HepG2 (cell line): ENCODE measurements around the gene GPS1.

Source experiments
- FOSL2 ChIP-seq: sonication (generic); formaldehyde crosslinking; IDR thresholded peaks from 2 replicates; pipeline ENCODE4 v1.4.0; 2020; ENCODE audit warnings: missing genetic modification reagents
- FOXJ3 ChIP-seq: sonication (generic); formaldehyde crosslinking; IDR thresholded peaks from 2 replicates; pipeline ENCODE4 v1.4.0; 2020; ENCODE audit warnings: missing genetic modification reagents, mild to moderate bottlenecking, borderline replicate concordance
- HNRNPH1 ChIP-seq: fragments of 200-400 bp; formaldehyde crosslinking; optimal IDR thresholded peaks from 2 replicates; pipeline ENCODE3; 2017; ENCODE audit warnings: mild to moderate bottlenecking, low read depth, low read length
- MYNN ChIP-seq: sonication (generic); formaldehyde crosslinking; IDR thresholded peaks from 2 replicates; pipeline ENCODE4 v1.4.0; 2020; ENCODE audit warnings: mild to moderate bottlenecking, low read depth, missing genetic modification reagents
- POLR2A ChIP-seq, 2 experiments: IDR thresholded peaks; 2 replicates each; pipeline ENCODE4 v1.6.1; 2011; ENCODE audit warnings: low read depth in 2 of 2, low read length in 2 of 2, mild to moderate bottlenecking in 1 of 2, moderate library complexity in 1 of 2; ENCODE audit not compliant: insufficient read depth in 1 of 2
- RBM39 ChIP-seq: fragments of 200-400 bp; formaldehyde crosslinking; IDR thresholded peaks from one replicate; pipeline ENCODE4 v1.6.1; 2018; ENCODE audit warnings: antibody characterized with exemption, mild to moderate bottlenecking, low read depth, low read length; ENCODE audit not compliant: poor library complexity, severe bottlenecking
- TAF1 ChIP-seq: sonication (generic); formaldehyde crosslinking; IDR thresholded peaks from 2 replicates; pipeline ENCODE4 v1.4.0; 2020; ENCODE audit warnings: missing genetic modification reagents
- ZNF749 ChIP-seq: sonication (generic); formaldehyde crosslinking; IDR thresholded peaks from 2 replicates; pipeline ENCODE4 v1.8.0; 2022; ENCODE audit warnings: mild to moderate bottlenecking, missing genetic modification reagents, moderate library complexity, borderline replicate concordance
- TF ChIP-seq, protein P1 (sequence below): sonication (generic); formaldehyde crosslinking; IDR thresholded peaks from 2 replicates; pipeline ENCODE4 v1.5.0; 2020; ENCODE audit warnings: mild to moderate bottlenecking, missing genetic modification reagents, moderate library complexity
- TF ChIP-seq, protein P2 (sequence below): sonication (generic); formaldehyde crosslinking; IDR thresholded peaks from 2 replicates; pipeline ENCODE4 v1.9.0; 2021; ENCODE audit warnings: missing genetic modification reagents, borderline replicate concordance
- TF ChIP-seq, protein P3 (sequence below), 2 experiments: IDR thresholded peaks; 2 replicates each; pipeline ENCODE4 v1.6.1; 2011 to 2012; ENCODE audit warnings: low read length in 2 of 2, borderline replicate concordance in 1 of 2, low read depth in 1 of 2, mild to moderate bottlenecking in 1 of 2, moderate library complexity in 1 of 2

DNA sequence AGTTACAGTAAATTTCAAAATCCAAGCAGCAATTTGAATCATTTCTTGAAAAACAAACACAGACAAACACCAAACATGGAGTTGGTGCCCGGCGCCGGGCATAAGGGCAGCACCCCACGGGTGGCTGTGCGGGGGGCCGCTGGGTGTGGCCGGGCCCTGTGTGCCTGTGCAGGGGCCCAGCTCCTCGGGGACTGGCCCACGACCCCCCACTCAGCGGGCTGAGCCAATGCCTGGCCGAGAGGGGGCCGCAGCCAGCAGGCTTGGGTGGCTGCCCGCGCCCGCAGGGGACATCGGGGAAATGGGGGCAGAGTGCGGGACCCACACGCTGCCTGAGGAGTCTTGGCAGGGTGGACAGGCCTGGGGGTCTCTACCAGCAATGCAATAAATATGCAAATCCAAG, 26.7 kb downstream of the GPS1 start:
- no peak for TF ChIP-seq RBM39
- TF ChIP-seq, protein P1, sequence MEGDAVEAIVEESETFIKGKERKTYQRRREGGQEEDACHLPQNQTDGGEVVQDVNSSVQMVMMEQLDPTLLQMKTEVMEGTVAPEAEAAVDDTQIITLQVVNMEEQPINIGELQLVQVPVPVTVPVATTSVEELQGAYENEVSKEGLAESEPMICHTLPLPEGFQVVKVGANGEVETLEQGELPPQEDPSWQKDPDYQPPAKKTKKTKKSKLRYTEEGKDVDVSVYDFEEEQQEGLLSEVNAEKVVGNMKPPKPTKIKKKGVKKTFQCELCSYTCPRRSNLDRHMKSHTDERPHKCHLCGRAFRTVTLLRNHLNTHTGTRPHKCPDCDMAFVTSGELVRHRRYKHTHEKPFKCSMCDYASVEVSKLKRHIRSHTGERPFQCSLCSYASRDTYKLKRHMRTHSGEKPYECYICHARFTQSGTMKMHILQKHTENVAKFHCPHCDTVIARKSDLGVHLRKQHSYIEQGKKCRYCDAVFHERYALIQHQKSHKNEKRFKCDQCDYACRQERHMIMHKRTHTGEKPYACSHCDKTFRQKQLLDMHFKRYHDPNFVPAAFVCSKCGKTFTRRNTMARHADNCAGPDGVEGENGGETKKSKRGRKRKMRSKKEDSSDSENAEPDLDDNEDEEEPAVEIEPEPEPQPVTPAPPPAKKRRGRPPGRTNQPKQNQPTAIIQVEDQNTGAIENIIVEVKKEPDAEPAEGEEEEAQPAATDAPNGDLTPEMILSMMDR (CRISPR knock-in tag), result no peak
- TF ChIP-seq, protein P2, sequence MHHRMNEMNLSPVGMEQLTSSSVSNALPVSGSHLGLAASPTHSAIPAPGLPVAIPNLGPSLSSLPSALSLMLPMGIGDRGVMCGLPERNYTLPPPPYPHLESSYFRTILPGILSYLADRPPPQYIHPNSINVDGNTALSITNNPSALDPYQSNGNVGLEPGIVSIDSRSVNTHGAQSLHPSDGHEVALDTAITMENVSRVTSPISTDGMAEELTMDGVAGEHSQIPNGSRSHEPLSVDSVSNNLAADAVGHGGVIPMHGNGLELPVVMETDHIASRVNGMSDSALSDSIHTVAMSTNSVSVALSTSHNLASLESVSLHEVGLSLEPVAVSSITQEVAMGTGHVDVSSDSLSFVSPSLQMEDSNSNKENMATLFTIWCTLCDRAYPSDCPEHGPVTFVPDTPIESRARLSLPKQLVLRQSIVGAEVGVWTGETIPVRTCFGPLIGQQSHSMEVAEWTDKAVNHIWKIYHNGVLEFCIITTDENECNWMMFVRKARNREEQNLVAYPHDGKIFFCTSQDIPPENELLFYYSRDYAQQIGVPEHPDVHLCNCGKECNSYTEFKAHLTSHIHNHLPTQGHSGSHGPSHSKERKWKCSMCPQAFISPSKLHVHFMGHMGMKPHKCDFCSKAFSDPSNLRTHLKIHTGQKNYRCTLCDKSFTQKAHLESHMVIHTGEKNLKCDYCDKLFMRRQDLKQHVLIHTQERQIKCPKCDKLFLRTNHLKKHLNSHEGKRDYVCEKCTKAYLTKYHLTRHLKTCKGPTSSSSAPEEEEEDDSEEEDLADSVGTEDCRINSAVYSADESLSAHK, result no peak
- no peak for TF ChIP-seq ZNF749 (CRISPR knock-in tag)
- TF ChIP-seq POLR2A (IDR thresholded peaks at IDR 0.05; ENCODE audit: insufficient read depth in 1 of 2, low read depth in 2 of 2, low read length in 2 of 2), result no peak
- TF ChIP-seq TAF1 (CRISPR knock-in tag), result no peak
- TF ChIP-seq MYNN (CRISPR knock-in tag), result no peak
- no peak for TF ChIP-seq FOXJ3 (CRISPR knock-in tag)
- TF ChIP-seq, protein P3, sequence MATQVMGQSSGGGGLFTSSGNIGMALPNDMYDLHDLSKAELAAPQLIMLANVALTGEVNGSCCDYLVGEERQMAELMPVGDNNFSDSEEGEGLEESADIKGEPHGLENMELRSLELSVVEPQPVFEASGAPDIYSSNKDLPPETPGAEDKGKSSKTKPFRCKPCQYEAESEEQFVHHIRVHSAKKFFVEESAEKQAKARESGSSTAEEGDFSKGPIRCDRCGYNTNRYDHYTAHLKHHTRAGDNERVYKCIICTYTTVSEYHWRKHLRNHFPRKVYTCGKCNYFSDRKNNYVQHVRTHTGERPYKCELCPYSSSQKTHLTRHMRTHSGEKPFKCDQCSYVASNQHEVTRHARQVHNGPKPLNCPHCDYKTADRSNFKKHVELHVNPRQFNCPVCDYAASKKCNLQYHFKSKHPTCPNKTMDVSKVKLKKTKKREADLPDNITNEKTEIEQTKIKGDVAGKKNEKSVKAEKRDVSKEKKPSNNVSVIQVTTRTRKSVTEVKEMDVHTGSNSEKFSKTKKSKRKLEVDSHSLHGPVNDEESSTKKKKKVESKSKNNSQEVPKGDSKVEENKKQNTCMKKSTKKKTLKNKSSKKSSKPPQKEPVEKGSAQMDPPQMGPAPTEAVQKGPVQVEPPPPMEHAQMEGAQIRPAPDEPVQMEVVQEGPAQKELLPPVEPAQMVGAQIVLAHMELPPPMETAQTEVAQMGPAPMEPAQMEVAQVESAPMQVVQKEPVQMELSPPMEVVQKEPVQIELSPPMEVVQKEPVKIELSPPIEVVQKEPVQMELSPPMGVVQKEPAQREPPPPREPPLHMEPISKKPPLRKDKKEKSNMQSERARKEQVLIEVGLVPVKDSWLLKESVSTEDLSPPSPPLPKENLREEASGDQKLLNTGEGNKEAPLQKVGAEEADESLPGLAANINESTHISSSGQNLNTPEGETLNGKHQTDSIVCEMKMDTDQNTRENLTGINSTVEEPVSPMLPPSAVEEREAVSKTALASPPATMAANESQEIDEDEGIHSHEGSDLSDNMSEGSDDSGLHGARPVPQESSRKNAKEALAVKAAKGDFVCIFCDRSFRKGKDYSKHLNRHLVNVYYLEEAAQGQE (IDR thresholded peaks at IDR 0.05; ENCODE audit: borderline replicate concordance in 1 of 2, low read depth in 1 of 2, low read length in 2 of 2), result no peak
- TF ChIP-seq FOSL2 (CRISPR knock-in tag), result no peak
- TF ChIP-seq HNRNPH1, result no peak
